SK-N-SH (cell line): ENCODE measurements around the gene RNF39. TPM values are rescaled to one million over a fixed set of nuclear protein-coding genes. Genes with fewer than 3 reads are reported as not detected.

ENCODE experiments used
- CHD2 ChIP-seq: fragments of 150-350 bp; IDR thresholded peaks from 2 replicates; pipeline ENCODE4 v1.6.1; 2018; ENCODE audit warnings: low read length; ENCODE audit not compliant: partially characterized antibody
- ELF1 ChIP-seq: IDR thresholded peaks from 2 replicates; pipeline ENCODE4 v1.4.0; 2012
- EZH2phosphoT487 ChIP-seq: fragments of 200-600 bp; sonication (generic); IDR thresholded peaks from 2 replicates; pipeline ENCODE4 v1.6.1; 2017; ENCODE audit warnings: low read depth, mixed run types, mild to moderate bottlenecking, antibody characterized with exemption, moderate library complexity, borderline replicate concordance
- FOSL2 ChIP-seq: IDR thresholded peaks from 2 replicates; pipeline ENCODE4 v1.4.0; 2012; ENCODE audit warnings: low read depth, mild to moderate bottlenecking, moderate library complexity, borderline replicate concordance
- FOXJ3 ChIP-seq: sonication (generic); formaldehyde crosslinking; IDR thresholded peaks from 2 replicates; pipeline ENCODE4 v1.5.1; 2020; ENCODE audit warnings: mild to moderate bottlenecking, missing genetic modification reagents
- GABPA ChIP-seq: IDR thresholded peaks from 2 replicates; pipeline ENCODE4 v1.4.0; 2012; ENCODE audit warnings: low read depth, mild to moderate bottlenecking
- MEF2A ChIP-seq: IDR thresholded peaks from 2 replicates; pipeline ENCODE4 v1.4.0; 2012; ENCODE audit warnings: low read depth, borderline replicate concordance
- NRF1 ChIP-seq: IDR thresholded peaks from 2 replicates; pipeline ENCODE4 v1.6.1; 2012; ENCODE audit warnings: low read depth, mild to moderate bottlenecking, low read length
- POLR2AphosphoS5 ChIP-seq: IDR thresholded peaks from 2 replicates; pipeline ENCODE4 v1.6.1; 2012; ENCODE audit warnings: low read depth, low read length
- RAD21 ChIP-seq: IDR thresholded peaks from 2 replicates; pipeline ENCODE4 v1.6.1; 2012; ENCODE audit warnings: mild to moderate bottlenecking, low read length
- RCOR1 ChIP-seq: fragments of 150-350 bp; IDR thresholded peaks from 2 replicates; pipeline ENCODE4 v1.6.1; 2017; ENCODE audit warnings: antibody characterized with exemption, low read length
- RFX5 ChIP-seq: IDR thresholded peaks from 2 replicates; pipeline ENCODE4 v1.6.1; 2012; ENCODE audit warnings: mild to moderate bottlenecking, improper control_type of control experiment, low read length
- RXRA ChIP-seq: IDR thresholded peaks from 2 replicates; pipeline ENCODE4 v1.4.0; 2012; ENCODE audit warnings: low read depth, mild to moderate bottlenecking, borderline replicate concordance
- SIN3A ChIP-seq: IDR thresholded peaks from 2 replicates; pipeline ENCODE4 v1.6.1; 2012; ENCODE audit warnings: low read depth, mild to moderate bottlenecking, low read length, moderate library complexity, borderline replicate concordance
- SMC3 ChIP-seq: IDR thresholded peaks from 2 replicates; pipeline ENCODE4 v1.6.1; 2012; ENCODE audit warnings: low read depth, low read length, improper control_type of control experiment
- TAF1 ChIP-seq: IDR thresholded peaks from 2 replicates; pipeline ENCODE4 v1.6.1; 2012; ENCODE audit warnings: low read depth, mild to moderate bottlenecking, low read length, moderate library complexity, borderline replicate concordance
- TCF12 ChIP-seq: IDR thresholded peaks from 2 replicates; pipeline ENCODE4 v1.4.0; 2012
- TEAD4 ChIP-seq: IDR thresholded peaks from 2 replicates; pipeline ENCODE4 v1.4.0; 2012; ENCODE audit warnings: mild to moderate bottlenecking, borderline replicate concordance; ENCODE audit not compliant: insufficient read depth
- YY1 ChIP-seq: IDR thresholded peaks from 2 replicates; pipeline ENCODE4 v1.4.0; 2012; ENCODE audit warnings: low read depth, mild to moderate bottlenecking
- polyA plus RNA-seq, 3 experiments: library from polyadenylated mRNA; depleted of rRNA; stranded (reverse); fragments of >200 nt; gene quantifications; 2 replicates each; pipeline ENCODE4 v1.2.3, GENCODE V29; 2012
- TF ChIP-seq, protein P1 (sequence below): IDR thresholded peaks from 2 replicates; pipeline ENCODE4 v1.4.0; 2012; ENCODE audit warnings: low read depth
- TF ChIP-seq, protein P2 (sequence below): IDR thresholded peaks from 2 replicates; pipeline ENCODE4 v1.4.0; 2012; ENCODE audit warnings: low read depth, borderline replicate concordance
- TF ChIP-seq, protein P3 (sequence below): IDR thresholded peaks from 2 replicates; pipeline ENCODE4 v1.6.1; 2012; ENCODE audit warnings: mild to moderate bottlenecking, low read depth, low read length, moderate library complexity
- TF ChIP-seq, protein P4 (sequence below): IDR thresholded peaks from 2 replicates; pipeline ENCODE4; 2012
- TF ChIP-seq, protein P5 (sequence below): IDR thresholded peaks from 2 replicates; pipeline ENCODE4 v1.4.0; 2012; ENCODE audit warnings: low read depth, borderline replicate concordance

RNF39 gene
- polyA plus RNA-seq, 1 of the 3 experiments (the other 2 are of a cell fraction): not detected

DNA sequence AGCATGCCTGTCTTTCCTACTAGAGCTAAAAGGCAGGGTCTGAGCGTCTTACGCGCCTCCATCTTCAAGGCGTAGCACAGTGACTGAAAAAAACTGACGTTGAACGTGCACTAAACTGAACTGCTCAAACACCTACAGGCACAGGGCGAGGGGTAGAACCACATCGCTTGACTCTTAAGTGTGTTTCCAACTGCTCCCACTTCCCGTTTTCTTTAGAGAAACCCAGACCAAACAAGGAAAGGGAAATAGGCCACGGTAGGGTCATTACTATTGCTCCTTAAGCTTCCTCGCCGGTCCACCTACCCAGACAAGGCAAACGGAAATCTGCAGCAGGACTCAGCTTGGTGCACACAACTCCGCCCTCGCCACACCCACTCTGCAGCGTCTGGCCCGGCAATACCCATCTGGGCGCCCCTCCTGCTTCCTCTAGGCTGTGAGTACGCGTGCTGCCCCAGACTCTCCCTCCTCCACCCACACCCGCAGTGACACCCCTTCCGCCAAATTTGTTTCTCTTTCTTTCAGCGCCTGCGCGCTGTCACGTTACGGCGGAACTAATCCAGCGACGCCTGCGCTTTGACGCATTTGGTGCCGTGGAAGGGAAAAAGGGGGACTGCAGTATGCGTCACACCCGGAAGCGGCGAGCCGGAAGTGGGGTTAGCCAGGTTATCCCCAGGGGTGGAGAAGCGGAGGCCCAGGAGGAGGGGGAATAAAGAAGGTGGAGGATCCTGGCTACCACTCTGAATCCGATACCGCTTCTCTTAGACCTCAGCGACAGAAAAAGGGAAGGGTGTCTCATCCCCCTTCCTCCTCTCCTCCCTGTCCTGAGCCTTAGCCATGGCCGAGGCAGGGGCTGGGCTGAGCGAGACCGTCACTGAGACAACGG lies 8.8 kb downstream of the RNF39 start, which contains the start of gene PPP1R11 (continued):
- TF ChIP-seq ELF1 (peak; percentile 100), TCF12 (peak; percentile 45; the same call in 1 of the 2 replicates), RXRA (no peak), MEF2A (no peak), RFX5 (peak; percentile 50; the same call in 1 of the 2 replicates), FOSL2 (peak; percentile 58; the same call in 1 of the 2 replicates), RAD21 (no peak), POLR2AphosphoS5 (peak; percentile 93), FOXJ3 (no peak), YY1 (0 out of 2 replicates have a peak, but pooled peaks have one; percentile 52), TEAD4 (no peak), GABPA (peak; percentile 96), CHD2 (peak; percentile 26), EZH2phosphoT487 (no peak), RCOR1 (no peak), NRF1 (peak; percentile 94), TAF1 (peak; percentile 86), SMC3 (0 out of 2 replicates have a peak, but pooled peaks have one; percentile 6), SIN3A (peak; percentile 82)
- TF ChIP-seq, protein P1, sequence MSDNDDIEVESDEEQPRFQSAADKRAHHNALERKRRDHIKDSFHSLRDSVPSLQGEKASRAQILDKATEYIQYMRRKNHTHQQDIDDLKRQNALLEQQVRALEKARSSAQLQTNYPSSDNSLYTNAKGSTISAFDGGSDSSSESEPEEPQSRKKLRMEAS: peak; percentile 91
- TF ChIP-seq, protein P2, sequence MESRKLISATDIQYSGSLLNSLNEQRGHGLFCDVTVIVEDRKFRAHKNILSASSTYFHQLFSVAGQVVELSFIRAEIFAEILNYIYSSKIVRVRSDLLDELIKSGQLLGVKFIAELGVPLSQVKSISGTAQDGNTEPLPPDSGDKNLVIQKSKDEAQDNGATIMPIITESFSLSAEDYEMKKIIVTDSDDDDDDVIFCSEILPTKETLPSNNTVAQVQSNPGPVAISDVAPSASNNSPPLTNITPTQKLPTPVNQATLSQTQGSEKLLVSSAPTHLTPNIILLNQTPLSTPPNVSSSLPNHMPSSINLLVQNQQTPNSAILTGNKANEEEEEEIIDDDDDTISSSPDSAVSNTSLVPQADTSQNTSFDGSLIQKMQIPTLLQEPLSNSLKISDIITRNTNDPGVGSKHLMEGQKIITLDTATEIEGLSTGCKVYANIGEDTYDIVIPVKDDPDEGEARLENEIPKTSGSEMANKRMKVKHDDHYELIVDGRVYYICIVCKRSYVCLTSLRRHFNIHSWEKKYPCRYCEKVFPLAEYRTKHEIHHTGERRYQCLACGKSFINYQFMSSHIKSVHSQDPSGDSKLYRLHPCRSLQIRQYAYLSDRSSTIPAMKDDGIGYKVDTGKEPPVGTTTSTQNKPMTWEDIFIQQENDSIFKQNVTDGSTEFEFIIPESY: no peak
- TF ChIP-seq, protein P3, sequence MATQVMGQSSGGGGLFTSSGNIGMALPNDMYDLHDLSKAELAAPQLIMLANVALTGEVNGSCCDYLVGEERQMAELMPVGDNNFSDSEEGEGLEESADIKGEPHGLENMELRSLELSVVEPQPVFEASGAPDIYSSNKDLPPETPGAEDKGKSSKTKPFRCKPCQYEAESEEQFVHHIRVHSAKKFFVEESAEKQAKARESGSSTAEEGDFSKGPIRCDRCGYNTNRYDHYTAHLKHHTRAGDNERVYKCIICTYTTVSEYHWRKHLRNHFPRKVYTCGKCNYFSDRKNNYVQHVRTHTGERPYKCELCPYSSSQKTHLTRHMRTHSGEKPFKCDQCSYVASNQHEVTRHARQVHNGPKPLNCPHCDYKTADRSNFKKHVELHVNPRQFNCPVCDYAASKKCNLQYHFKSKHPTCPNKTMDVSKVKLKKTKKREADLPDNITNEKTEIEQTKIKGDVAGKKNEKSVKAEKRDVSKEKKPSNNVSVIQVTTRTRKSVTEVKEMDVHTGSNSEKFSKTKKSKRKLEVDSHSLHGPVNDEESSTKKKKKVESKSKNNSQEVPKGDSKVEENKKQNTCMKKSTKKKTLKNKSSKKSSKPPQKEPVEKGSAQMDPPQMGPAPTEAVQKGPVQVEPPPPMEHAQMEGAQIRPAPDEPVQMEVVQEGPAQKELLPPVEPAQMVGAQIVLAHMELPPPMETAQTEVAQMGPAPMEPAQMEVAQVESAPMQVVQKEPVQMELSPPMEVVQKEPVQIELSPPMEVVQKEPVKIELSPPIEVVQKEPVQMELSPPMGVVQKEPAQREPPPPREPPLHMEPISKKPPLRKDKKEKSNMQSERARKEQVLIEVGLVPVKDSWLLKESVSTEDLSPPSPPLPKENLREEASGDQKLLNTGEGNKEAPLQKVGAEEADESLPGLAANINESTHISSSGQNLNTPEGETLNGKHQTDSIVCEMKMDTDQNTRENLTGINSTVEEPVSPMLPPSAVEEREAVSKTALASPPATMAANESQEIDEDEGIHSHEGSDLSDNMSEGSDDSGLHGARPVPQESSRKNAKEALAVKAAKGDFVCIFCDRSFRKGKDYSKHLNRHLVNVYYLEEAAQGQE: peak; percentile 30; the same call in 1 of the 2 replicates
- TF ChIP-seq, protein P4, sequence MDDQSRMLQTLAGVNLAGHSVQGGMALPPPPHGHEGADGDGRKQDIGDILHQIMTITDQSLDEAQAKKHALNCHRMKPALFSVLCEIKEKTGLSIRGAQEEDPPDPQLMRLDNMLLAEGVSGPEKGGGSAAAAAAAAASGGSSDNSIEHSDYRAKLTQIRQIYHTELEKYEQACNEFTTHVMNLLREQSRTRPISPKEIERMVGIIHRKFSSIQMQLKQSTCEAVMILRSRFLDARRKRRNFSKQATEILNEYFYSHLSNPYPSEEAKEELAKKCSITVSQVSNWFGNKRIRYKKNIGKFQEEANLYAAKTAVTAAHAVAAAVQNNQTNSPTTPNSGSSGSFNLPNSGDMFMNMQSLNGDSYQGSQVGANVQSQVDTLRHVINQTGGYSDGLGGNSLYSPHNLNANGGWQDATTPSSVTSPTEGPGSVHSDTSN: 0 out of 2 replicates have a peak, but pooled peaks have one; percentile 13
- TF ChIP-seq, protein P5, sequence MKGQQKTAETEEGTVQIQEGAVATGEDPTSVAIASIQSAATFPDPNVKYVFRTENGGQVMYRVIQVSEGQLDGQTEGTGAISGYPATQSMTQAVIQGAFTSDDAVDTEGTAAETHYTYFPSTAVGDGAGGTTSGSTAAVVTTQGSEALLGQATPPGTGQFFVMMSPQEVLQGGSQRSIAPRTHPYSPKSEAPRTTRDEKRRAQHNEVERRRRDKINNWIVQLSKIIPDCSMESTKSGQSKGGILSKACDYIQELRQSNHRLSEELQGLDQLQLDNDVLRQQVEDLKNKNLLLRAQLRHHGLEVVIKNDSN: no peak
